OCI-M1 (cell line): ENCODE results near the gene PAK4.

Experiments used
- DNase-seq: peaks from one replicate; lab custom pipeline; 2025; lab: John Stamatoyannopoulos, UW

The PAK4 gene

GRCh38 chr19:39180749-39181148 is 55.2 kb downstream of the PAK4 start:
- no peak for DNase-seq

- DNase-seq = no peak
These were observed 56.1 kb downstream of the PAK4 start for GRCh38 chr19:39181500-39182173.

GRCh38 chr19:39182174-39182505 is 56.6 kb downstream of the PAK4 start:
- DNase-seq = no peak

GRCh38 chr19:39183104-39183503 is 57.5 kb downstream of the PAK4 start:
- DNase-seq = no peak

- no peak for DNase-seq
These were observed 60.8 kb downstream of the PAK4 start for GRCh38 chr19:39186391-39186790.

- DNase-seq = no peak
These were observed 62.0 kb downstream of the PAK4 start for GRCh38 chr19:39187552-39187943.

GRCh38 chr19:39188960-39189359 is 63.4 kb downstream of the PAK4 start:
- DNase-seq = no peak

GRCh38 chr19:39190768-39191167 is 65.2 kb downstream of the PAK4 start:
- no peak for DNase-seq

- no peak for DNase-seq
These were observed 67.3 kb downstream of the PAK4 start for GRCh38 chr19:39192846-39193245.

GRCh38 chr19:39193803-39194202 is 68.2 kb downstream of the PAK4 start:
- DNase-seq = no peak

GRCh38 chr19:39194832-39195542 is 69.4 kb downstream of the PAK4 start:
- no peak for DNase-seq

GRCh38 chr19:39195755-39196154 is 70.2 kb downstream of the PAK4 start:
- no peak for DNase-seq

GRCh38 chr19:39196320-39196719 is 70.7 kb downstream of the PAK4 start:
- DNase-seq = no peak

GRCh38 chr19:39196860-39197562 is 71.4 kb downstream of the PAK4 start, which contains the start of gene NCCRP1:
NCCRP1 (plus strand) TSS chr19:39196964; CDS start chr19:39196983, 19 bp downstream.
- DNase-seq = no peak

GRCh38 chr19:39197808-39198207 is 72.2 kb downstream of the PAK4 start:
- DNase-seq = no peak

- peak; percentile 51 for DNase-seq
These were observed 73.4 kb downstream of the PAK4 start for GRCh38 chr19:39199025-39199424.

GRCh38 chr19:39200066-39200802 is 74.6 kb downstream of the PAK4 start:
- DNase-seq = no peak

- DNase-seq = no peak
These were observed 75.2 kb downstream of the PAK4 start for GRCh38 chr19:39200803-39201115.

GRCh38 chr19:39202998-39203355 is 77.4 kb downstream of the PAK4 start:
- no peak for DNase-seq

- no peak for DNase-seq
These were observed 78.1 kb downstream of the PAK4 start, which contains the start of gene SYCN for GRCh38 chr19:39203372-39204341. SYCN (minus strand) TSS chr19:39204263; CDS start chr19:39204254, 9 bp downstream.

GRCh38 chr19:39205449-39205764 is 79.8 kb downstream of the PAK4 start:
- peak; percentile 50 for DNase-seq

GRCh38 chr19:39206122-39206521 is 80.5 kb downstream of the PAK4 start:
- no peak for DNase-seq
